HepG2 (cell line): ENCODE data around the gene PRKG1. TPM values are rescaled to one million over a fixed set of nuclear protein-coding genes. Genes with fewer than 3 reads are reported as not detected.

ENCODE experiments used
- ATAC-seq: fragments of 200-7000 bp; cut with Tn5 transposase; 3 replicates; pipeline ENCODE4 v1.9.1; 2020; ENCODE audit warnings: mild to moderate bottlenecking, moderate library complexity
- BruUV-seq: library from RNA; stranded (reverse); fragments of 400-500 nt; replicated peaks from 2 replicates; lab custom pipeline; 2021; lab: Mats Ljungman, UMichigan
- CTCF ChIA-PET: fragments of 300-600 bp; formaldehyde crosslinking; extraction: SDS; loops from one replicate; lab custom pipeline; 2021; ENCODE audit warnings: low total read pairs, inconsistent platforms, low intra/inter-chr PET ratio; lab: Yijun Ruan, JAX
- POLR2A ChIA-PET: fragments of 350-600 bp; sonication (Branson Sonifier 250); formaldehyde crosslinking; loops from one replicate; lab custom pipeline; 2020; ENCODE audit warnings: antibody characterized with exemption, inconsistent platforms; lab: Yijun Ruan, JAX
- DNase-seq: peaks from one replicate; pipeline ENCODE4 v3.0.0-alpha.2; 2015; ENCODE audit warnings: low spot score
- FAIRE-seq: peaks from 3 replicates; lab custom pipeline; 2011; peaks lifted over from hg19 to GRCh38; lab: Jason Lieb, UNC
- H2AFZ ChIP-seq: one replicate; pipeline ENCODE4 v1.6.1; 2011; ENCODE audit warnings: low read length, inconsistent platforms
- H3K27ac ChIP-seq: fragments of 300-600 bp; 3 replicates; pipeline ENCODE4 v1.8.0; 2011; ENCODE audit warnings: mixed run types, mild to moderate bottlenecking, mixed read lengths, low read length, inconsistent platforms; ENCODE audit not compliant: insufficient read depth; ENCODE audit errors: extremely low read length
- H3K27me3 ChIP-seq, 2 experiments: fragments of 200-600 bp in 1 of 2; 2 replicates in 1 of 2; 3 replicates in 1 of 2; pipeline versions ENCODE4 v1.6.0 to v1.8.0; 2011; ENCODE audit warnings: low read length in 2 of 2, mild to moderate bottlenecking in 2 of 2, moderate library complexity in 2 of 2, inconsistent platforms in 1 of 2; ENCODE audit not compliant: insufficient read depth in 2 of 2, control insufficient read depth in 1 of 2
- H3K36me3 ChIP-seq, 2 experiments: fragments of 200-600 bp in 1 of 2; replicated peaks in 1 of 2; 2 replicates in 1 of 2; 3 replicates in 1 of 2; pipeline versions ENCODE4 v1.5.1 to v1.8.0; 2011; ENCODE audit warnings: low read length in 2 of 2, inconsistent platforms in 1 of 2; ENCODE audit not compliant: insufficient read depth in 2 of 2, control insufficient read depth in 1 of 2
- H3K4me1 ChIP-seq: 2 replicates; pipeline ENCODE4 v1.5.1; 2012; ENCODE audit warnings: low read length, inconsistent platforms; ENCODE audit not compliant: insufficient read depth
- H3K4me2 ChIP-seq: 2 replicates; pipeline ENCODE4 v1.6.0; 2011; ENCODE audit warnings: low read depth, low read length, inconsistent platforms
- H3K4me3 ChIP-seq, 3 experiments: fragments of 200-600 bp in 1 of 3; sonication (generic), shearing (Covaris generic) in 1 of 3; replicated peaks in 1 of 3; 2 replicates each; pipeline ENCODE4 v1.5.1; 2011 to 2016; ENCODE audit warnings: low read length in 3 of 3, inconsistent platforms in 2 of 3, low read depth in 2 of 3, mild to moderate bottlenecking in 2 of 3, control low read depth in 1 of 3, mixed read lengths in 1 of 3; ENCODE audit not compliant: insufficient read depth in 1 of 3
- H3K79me2 ChIP-seq: one replicate; pipeline ENCODE4 v1.6.1; 2011; ENCODE audit warnings: low read length, inconsistent platforms; ENCODE audit not compliant: insufficient read depth
- H3K9ac ChIP-seq: 2 replicates; pipeline ENCODE4 v1.6.0; 2011; ENCODE audit warnings: mild to moderate bottlenecking, low read depth, low read length, inconsistent platforms; ENCODE audit not compliant: insufficient read depth
- H3K9me3 ChIP-seq: 2 replicates; pipeline ENCODE4 v1.5.1; 2012; ENCODE audit warnings: mild to moderate bottlenecking, low read length
- H4K20me1 ChIP-seq: 2 replicates; pipeline ENCODE4 v1.6.0; 2011; ENCODE audit warnings: inconsistent platforms, mild to moderate bottlenecking, low read length, moderate library complexity; ENCODE audit not compliant: insufficient read depth
- CBX1 ChIP-seq: IDR thresholded peaks from one replicate; pipeline ENCODE4 v1.6.1; 2016; ENCODE audit warnings: antibody characterized with exemption, low read depth
- DNMT3B ChIP-seq: conservative IDR thresholded peaks from 2 replicates; pipeline ENCODE4 v1.6.1; 2016; ENCODE audit warnings: missing biosample characterization, control low read depth
- ETV6 ChIP-seq: sonication (generic); formaldehyde crosslinking; conservative IDR thresholded peaks from 2 replicates; pipeline ENCODE4 v1.4.0; 2020; ENCODE audit warnings: missing genetic modification reagents
- PAXIP1 ChIP-seq: sonication (generic); formaldehyde crosslinking; conservative IDR thresholded peaks from 2 replicates; pipeline ENCODE4 v1.4.0; 2020; ENCODE audit warnings: mild to moderate bottlenecking, missing genetic modification reagents, moderate library complexity
- RFX1 ChIP-seq: fragments of 450-650 bp; IDR thresholded peaks from 2 replicates; pipeline ENCODE4 v1.6.1; 2017
- SRSF4 ChIP-seq: fragments of 200-400 bp; formaldehyde crosslinking; IDR thresholded peaks from one replicate; pipeline ENCODE4 v1.6.1; 2018; ENCODE audit warnings: mild to moderate bottlenecking, low read depth, low read length, moderate library complexity; ENCODE audit not compliant: poor library complexity, severe bottlenecking
- SSRP1 ChIP-seq: IDR thresholded peaks from 2 replicates; pipeline ENCODE4 v1.6.1; 2016; ENCODE audit warnings: control low read depth
- THYN1 ChIP-seq: sonication (generic); formaldehyde crosslinking; IDR thresholded peaks from 2 replicates; pipeline ENCODE4 v1.8.1; 2023; ENCODE audit warnings: low read depth, mild to moderate bottlenecking, moderate library complexity, missing genetic modification reagents, borderline replicate concordance
- ZNF777 ChIP-seq: sonication (generic); formaldehyde crosslinking; IDR thresholded peaks from 2 replicates; pipeline ENCODE4 v1.4.0; 2020; ENCODE audit warnings: missing genetic modification reagents
- ZSCAN31 ChIP-seq: sonication (generic); formaldehyde crosslinking; IDR thresholded peaks from 2 replicates; pipeline ENCODE4 v1.5.0; 2020; ENCODE audit warnings: low read depth, mild to moderate bottlenecking, missing genetic modification reagents
- whole genome bisulfite sequencing: methylation state at CpG from one replicate; pipeline ENCODE4 v1.1.6; 2017; ENCODE audit warnings: low lambda C conversion rate; 5-methylcytosine and 5-hydroxymethylcytosine counted together
- in situ Hi-C: cut with HindIII; loops from 2 replicates; pipeline ENCODE4 v1.10.0; 2017; ENCODE audit warnings: low pct_unique_long_range_greater_than_20kb; ENCODE audit not compliant: extremely low pct_ligation_motif_present
- intact Hi-C: fragments of 100-400 bp; cut with micrococcal nuclease; formaldehyde crosslinking; loops from one replicate; pipeline ENCODE4 v1.10.0; 2022; ENCODE audit not compliant: unreplicated experiment
- polyA plus RNA-seq, 8 experiments: library from polyadenylated mRNA; depleted of rRNA in 3 of 8; stranded (reverse) in 7 of 8; unstranded in 1 of 8; fragments of >200 nt; fragmentation: Illumina TruSeq in 4 of 8; extraction: Trizol in 4 of 8; gene quantifications; 2 replicates each; pipeline versions ENCODE4 v1.2.1 to v1.2.3, GENCODE V29; 2011 to 2016; ENCODE audit warnings: low read depth in 4 of 8, missing spikeins in 1 of 8, mixed read lengths in 1 of 8; ENCODE audit not compliant: insufficient read depth in 1 of 8
- total RNA-seq, 5 experiments: library from RNA; depleted of rRNA; stranded (reverse); fragments of >200 nt; fragmentation: Illumina TruSeq; extraction: Trizol; gene quantifications; 2 replicates each; pipeline ENCODE4 v1.2.3, GENCODE V29; 2016; ENCODE audit warnings: low read depth in 1 of 5
- TF ChIP-seq, protein P1 (sequence below), 2 experiments: fragments of 450-650 bp in 1 of 2; sonication (generic) in 1 of 2; formaldehyde crosslinking in 1 of 2; IDR thresholded peaks; 2 replicates each; pipeline versions ENCODE4 v1.6.1 to v1.8.0; 2016 to 2022; ENCODE audit warnings: antibody characterized with exemption in 1 of 2, mild to moderate bottlenecking in 1 of 2, missing genetic modification reagents in 1 of 2
- TF ChIP-seq, protein P2 (sequence below): IDR thresholded peaks from 2 replicates; pipeline ENCODE4 v1.6.1; 2016; ENCODE audit warnings: low read depth, control low read depth

Gene PRKG1
- total and polyA plus RNA-seq, 2 of the 13 experiments (the other 11 are each of a cell fraction or from before 2014, with no cell fraction given): 0.01 TPM; not detected in 1

GRCh38 chr10:51366044-51366443, 291.8 kb downstream of the PRKG1 start:
- ChIA-PET CTCF (no interaction called here), POLR2A (no interaction called here)
- H3K79me2 ChIP-seq: no peaks in the 10 kb centered on the region
- H3K27ac ChIP-seq: no peak overlapping the region
- 0% methylated on average over 1 of the region's 1 CpG for WGBS
- H3K27me3 ChIP-seq: no peaks in the 10 kb centered on the region
- no peak overlapping the region for H3K9ac ChIP-seq
- ATAC-seq (no peak), DNase-seq (no peak), FAIRE-seq (no peak)
- H2AFZ ChIP-seq: no peak overlapping the region
- no TSS peak for BruUV-seq
- no peaks in the 10 kb centered on the region for H3K36me3 ChIP-seq
- in situ Hi-C loops (no loop called here), intact Hi-C loops (no loop called here)
- H4K20me1 ChIP-seq: no peaks in the 10 kb centered on the region
- no peak overlapping the region for H3K4me2 ChIP-seq
- H3K4me3 ChIP-seq: no peak overlapping the region
- H3K9me3 ChIP-seq: no peaks in the 10 kb centered on the region
- H3K4me1 ChIP-seq: no peaks in the 10 kb centered on the region
- TF ChIP-seq THYN1 (CRISPR knock-in tag) (no peak), ZNF777 (no peak), RFX1 (no peak), SRSF4 (no peak), PAXIP1 (no peak), CBX1 (no peak), DNMT3B (CRISPR knock-in tag) (no peak), ETV6 (CRISPR knock-in tag) (no peak), ZSCAN31 (CRISPR knock-in tag) (no peak), SSRP1 (CRISPR knock-in tag) (no peak)
- TF ChIP-seq, protein P1, sequence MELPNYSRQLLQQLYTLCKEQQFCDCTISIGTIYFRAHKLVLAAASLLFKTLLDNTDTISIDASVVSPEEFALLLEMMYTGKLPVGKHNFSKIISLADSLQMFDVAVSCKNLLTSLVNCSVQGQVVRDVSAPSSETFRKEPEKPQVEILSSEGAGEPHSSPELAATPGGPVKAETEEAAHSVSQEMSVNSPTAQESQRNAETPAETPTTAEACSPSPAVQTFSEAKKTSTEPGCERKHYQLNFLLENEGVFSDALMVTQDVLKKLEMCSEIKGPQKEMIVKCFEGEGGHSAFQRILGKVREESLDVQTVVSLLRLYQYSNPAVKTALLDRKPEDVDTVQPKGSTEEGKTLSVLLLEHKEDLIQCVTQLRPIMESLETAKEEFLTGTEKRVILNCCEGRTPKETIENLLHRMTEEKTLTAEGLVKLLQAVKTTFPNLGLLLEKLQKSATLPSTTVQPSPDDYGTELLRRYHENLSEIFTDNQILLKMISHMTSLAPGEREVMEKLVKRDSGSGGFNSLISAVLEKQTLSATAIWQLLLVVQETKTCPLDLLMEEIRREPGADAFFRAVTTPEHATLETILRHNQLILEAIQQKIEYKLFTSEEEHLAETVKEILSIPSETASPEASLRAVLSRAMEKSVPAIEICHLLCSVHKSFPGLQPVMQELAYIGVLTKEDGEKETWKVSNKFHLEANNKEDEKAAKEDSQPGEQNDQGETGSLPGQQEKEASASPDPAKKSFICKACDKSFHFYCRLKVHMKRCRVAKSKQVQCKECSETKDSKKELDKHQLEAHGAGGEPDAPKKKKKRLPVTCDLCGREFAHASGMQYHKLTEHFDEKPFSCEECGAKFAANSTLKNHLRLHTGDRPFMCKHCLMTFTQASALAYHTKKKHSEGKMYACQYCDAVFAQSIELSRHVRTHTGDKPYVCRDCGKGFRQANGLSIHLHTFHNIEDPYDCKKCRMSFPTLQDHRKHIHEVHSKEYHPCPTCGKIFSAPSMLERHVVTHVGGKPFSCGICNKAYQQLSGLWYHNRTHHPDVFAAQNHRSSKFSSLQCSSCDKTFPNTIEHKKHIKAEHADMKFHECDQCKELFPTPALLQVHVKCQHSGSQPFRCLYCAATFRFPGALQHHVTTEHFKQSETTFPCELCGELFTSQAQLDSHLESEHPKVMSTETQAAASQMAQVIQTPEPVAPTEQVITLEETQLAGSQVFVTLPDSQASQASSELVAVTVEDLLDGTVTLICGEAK (IDR thresholded peaks at IDR 0.05): no peak
- TF ChIP-seq, protein P1 (CRISPR knock-in tag; IDR thresholded peaks at IDR 0.05): no peak
- TF ChIP-seq, protein P2, sequence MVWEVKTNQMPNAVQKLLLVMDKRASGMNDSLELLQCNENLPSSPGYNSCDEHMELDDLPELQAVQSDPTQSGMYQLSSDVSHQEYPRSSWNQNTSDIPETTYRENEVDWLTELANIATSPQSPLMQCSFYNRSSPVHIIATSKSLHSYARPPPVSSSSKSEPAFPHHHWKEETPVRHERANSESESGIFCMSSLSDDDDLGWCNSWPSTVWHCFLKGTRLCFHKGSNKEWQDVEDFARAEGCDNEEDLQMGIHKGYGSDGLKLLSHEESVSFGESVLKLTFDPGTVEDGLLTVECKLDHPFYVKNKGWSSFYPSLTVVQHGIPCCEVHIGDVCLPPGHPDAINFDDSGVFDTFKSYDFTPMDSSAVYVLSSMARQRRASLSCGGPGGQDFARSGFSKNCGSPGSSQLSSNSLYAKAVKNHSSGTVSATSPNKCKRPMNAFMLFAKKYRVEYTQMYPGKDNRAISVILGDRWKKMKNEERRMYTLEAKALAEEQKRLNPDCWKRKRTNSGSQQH: no peak
